Activated CD4-positive, alpha-beta T cell treated with anti-CD3 and anti-CD28 coated beads, Interleukin-2, amount 50 U/mL, for 48 hours (primary cell): ENCODE results near the gene PRKG1.

Experiments used
- DNase-seq, 2 experiments: peaks; one replicate each; pipeline ENCODE4 v3.0.0-alpha.2; 2020

The PRKG1 gene

GRCh38 chr10:52043811-52044210 is 969.5 kb downstream of the PRKG1 start:
- no peak for DNase-seq

GRCh38 chr10:52048051-52048450 is 973.8 kb downstream of the PRKG1 start:
- no peak for DNase-seq

- DNase-seq: no peak
These were observed 976.3 kb downstream of the PRKG1 start for GRCh38 chr10:52050429-52051047.

GRCh38 chr10:52053497-52053896 is 979.2 kb downstream of the PRKG1 start:
- no peak for DNase-seq

GRCh38 chr10:52056291-52056690 is 982.0 kb downstream of the PRKG1 start:
- no peak for DNase-seq

GRCh38 chr10:52059089-52059488 is 984.8 kb downstream of the PRKG1 start:
- no peak for DNase-seq

GRCh38 chr10:52063159-52063558 is 988.9 kb downstream of the PRKG1 start:
- no peak for DNase-seq

GRCh38 chr10:52064084-52064845 is 990.0 kb downstream of the PRKG1 start:
- no peak for DNase-seq

GRCh38 chr10:52066383-52066782 is 992.1 kb downstream of the PRKG1 start:
- no peak for DNase-seq

GRCh38 chr10:52068485-52068884 is 994.2 kb downstream of the PRKG1 start:
- no peak for DNase-seq

- no peak for DNase-seq
These were observed 997.5 kb downstream of the PRKG1 start for GRCh38 chr10:52071814-52072213.

- DNase-seq: no peak
These were observed 1000.3 kb downstream of the PRKG1 start for GRCh38 chr10:52074505-52075026.

- no peak for DNase-seq
These were observed 1003.5 kb downstream of the PRKG1 start for GRCh38 chr10:52077814-52078213.

GRCh38 chr10:52078397-52078937 is 1004.2 kb downstream of the PRKG1 start:
- DNase-seq: no peak

GRCh38 chr10:52082307-52082706 is 1008.0 kb downstream of the PRKG1 start:
- DNase-seq: no peak

- no peak for DNase-seq
These were observed 1009.1 kb downstream of the PRKG1 start for GRCh38 chr10:52083422-52083821.

GRCh38 chr10:52092390-52092789 is 1018.1 kb downstream of the PRKG1 start:
- no peak for DNase-seq

GRCh38 chr10:52098130-52098529 is 1023.8 kb downstream of the PRKG1 start:
- DNase-seq: no peak

GRCh38 chr10:52099026-52099600 is 1024.8 kb downstream of the PRKG1 start:
- DNase-seq: no peak

GRCh38 chr10:52100011-52100547 is 1025.8 kb downstream of the PRKG1 start:
- no peak for DNase-seq

- no peak for DNase-seq
These were observed 1031.0 kb downstream of the PRKG1 start for GRCh38 chr10:52105301-52105700.

- no peak for DNase-seq
These were observed 1031.7 kb downstream of the PRKG1 start for GRCh38 chr10:52106011-52106410.

- DNase-seq: no peak
These were observed 1032.6 kb downstream of the PRKG1 start for GRCh38 chr10:52106899-52107298.
